SW480 (cell line): ENCODE measurements around the gene WBP1L.
"Not testable (repeated sequence)": the region's sequence is repeated elsewhere in the genome, so short reads cannot be mapped to it uniquely, and the experiment has no call there.

Experiments
- DNase-seq: peaks from one replicate; pipeline ENCODE4 v3.0.0-alpha.2; 2016; ENCODE audit warnings: low spot score

The WBP1L gene

DNA sequence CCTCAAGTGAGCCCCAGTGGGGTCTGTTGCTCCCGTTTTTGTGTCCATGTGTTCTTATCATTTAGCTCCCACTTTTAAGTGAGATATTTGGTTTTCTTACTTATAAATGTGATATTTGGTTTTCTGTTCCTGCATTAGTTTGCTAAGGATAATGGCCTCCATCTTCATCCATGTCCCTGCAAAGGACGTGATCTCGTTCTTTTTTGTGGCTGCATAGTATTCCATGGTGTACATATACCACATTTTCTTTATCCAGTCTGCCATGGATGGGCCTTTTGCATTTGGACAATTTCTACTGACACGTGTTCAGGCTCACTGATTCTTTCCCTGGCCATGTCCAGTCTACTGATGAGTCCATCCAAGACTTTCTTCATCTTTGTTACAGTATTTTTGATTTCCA is 19.8 kb upstream of the WBP1L start:
- no peak for DNase-seq

DNA sequence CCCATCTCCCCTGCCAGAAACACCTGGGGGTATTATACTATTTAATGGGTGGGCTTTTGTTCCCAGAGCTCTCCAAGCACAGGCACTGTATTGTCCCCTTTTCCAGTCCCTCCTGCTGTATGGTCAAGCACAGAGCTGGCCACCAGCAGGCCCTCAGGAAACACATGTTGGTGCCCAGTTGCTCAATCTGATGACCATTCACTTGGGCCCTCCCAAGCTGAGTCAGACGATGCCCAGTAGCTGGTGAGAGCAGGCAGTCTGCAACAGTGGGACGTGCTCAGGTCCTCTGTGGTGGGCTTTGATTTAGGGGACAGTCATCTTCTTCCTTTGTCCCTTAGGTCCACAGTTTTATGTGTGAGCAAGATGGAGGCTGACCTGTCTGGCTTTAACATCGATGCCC is 17.5 kb upstream of the WBP1L start:
- no peak for DNase-seq

DNA sequence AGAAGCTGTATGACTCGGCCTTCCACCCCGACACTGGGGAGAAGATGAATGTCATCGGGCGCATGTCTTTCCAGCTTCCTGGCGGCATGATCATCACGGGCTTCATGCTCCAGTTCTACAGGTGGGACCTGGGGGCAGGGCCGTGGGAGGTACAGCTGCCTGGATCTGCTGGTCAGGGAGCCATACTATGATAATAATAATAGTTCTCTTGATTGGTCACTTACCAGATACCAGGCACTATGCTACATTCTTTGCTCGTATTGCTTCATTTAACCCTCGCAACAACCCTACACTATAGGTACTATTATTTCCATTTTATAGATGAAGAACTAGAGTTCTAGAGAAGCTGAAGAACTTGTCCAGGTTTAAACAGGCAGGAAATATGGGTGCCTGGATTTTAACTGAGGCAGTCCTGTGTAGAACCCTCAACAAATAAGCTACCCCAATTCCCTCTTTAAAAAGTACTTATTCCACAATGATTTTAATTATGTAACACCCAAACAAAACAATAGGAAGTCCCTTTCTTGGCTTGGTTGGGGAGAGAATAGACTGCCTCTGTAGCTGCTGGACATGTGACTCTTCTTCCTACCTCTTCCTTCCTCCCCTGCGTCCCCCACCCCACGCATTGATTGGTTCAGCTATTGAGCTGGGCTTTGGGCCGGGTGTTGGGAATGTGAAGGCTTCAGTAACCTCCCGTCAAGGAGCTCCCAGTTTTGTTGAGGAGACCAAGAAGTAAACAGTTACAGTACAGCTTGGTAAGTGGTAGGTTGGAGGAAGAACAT is 16.5 kb upstream of the WBP1L start:
- DNase-seq, result no peak

DNA sequence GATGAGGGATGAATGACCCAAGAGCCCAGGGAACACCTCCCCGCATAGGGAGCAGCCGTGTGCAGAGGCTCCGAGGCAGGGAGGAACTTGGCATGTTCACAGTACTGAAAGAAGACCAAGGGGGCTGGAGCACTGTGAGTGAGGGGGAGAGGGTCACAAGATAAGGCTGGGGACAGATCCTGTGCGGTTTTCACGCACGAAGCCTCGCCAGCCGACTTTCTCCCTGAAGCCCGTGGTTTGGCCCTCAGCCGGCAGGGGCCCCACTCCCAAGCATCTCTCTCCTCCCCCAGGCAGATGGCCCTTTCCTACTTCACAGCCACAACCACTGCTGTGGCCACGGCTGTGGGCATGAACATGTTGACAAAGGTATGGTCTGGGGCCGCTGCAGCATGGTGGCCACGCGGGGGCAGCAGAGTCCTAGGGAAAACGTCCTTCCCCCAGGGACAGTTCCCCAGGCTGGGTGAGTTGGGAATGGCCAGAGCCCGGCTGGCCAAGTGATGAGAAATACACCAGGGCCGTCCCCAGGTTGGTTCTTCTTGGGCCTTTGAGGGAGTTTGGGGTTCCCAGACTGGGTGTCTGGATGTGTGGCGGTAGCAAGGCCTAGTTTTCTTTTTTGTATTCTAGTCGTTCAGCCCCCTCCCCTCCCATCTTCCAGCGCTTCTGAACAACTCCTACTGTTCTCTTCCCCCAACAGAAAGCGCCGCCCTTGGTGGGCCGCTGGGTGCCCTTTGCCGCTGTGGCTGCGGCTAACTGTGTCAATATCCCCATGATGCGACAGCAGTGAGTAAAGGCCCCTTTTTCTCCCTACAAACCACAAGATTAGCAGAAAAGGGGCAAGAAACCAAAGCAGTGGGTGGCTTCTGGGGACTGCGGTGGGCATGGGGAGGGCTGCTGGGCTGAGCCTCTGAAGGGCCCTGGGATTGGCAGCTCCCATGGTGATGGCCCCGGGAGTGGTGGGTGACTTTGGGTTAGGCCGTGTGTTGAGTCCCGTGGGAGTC is 14.4 kb upstream of the WBP1L start:
- peak; percentile 61 for DNase-seq

DNA sequence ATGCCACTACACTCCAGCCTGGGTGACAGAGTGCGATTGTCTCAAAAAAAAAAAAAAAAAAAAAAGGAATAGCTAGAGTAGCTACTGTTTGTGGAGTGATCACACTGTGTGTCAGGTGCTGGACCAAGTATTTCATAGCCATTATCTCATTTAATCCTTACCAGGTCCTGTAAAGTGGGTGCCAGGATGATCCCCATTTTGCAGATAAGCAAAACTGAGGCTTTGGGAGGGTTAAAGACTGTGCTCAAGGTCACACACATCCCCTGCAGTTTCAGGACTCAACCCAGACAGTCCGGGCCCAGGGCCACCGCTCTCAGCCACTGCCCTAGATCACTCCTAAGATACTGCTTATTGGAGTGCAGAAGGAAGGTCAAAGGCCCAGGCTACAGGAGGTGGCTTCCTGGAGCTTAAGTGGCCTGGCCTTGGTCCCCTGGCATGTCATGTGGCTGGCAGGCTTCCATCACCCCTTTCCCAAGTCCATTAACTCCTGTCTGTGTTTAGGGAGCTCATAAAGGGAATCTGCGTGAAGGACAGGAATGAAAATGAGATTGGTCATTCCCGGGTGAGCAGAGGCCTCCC is 12.4 kb upstream of the WBP1L start:
- no peak for DNase-seq

DNA sequence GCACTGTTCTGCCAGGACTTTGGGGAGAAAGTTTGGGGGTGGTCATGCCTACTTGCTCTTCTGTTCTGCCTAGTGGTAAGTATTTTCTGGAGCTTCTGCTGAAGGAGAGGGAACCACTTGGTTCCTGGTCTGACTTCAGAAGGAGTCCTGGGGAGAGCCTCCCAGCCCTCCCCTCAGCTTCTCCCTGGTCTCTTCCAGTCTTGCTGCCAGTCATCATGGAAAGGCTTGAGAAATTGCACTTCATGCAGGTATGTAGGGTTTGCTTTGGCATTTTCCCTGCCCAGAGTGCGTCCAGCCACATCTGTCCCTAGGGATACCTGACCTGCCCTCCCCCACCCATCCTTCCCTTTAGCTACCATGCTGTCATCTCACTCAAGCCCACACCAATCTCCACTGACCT is 11.1 kb upstream of the WBP1L start:
- no peak for DNase-seq

DNA sequence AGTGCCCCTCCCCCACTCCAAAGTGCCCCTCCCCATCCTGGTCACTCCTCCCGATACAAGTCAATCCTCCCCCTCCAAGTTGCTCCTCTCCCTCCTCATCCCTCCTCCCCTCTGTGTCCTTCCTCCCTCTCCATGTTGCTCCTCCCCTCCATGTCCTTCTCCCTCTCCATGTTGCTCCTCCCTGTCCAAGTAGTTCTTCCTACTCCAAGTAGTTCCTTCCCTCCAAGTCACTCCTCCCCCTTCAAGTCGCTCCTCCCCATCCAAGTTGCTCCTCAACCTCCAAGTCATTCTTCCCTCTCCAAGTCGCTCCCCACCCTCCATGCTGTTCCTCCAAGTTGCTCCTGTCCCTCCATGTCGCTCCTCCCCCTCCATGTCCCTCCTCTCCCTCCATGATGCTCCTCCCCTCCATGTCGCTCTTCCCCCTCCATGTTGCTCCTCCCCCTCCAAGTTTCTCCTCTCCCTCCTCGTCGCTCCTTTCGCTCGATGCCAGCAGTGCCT is 8.6 kb upstream of the WBP1L start:
- DNase-seq, result no peak

DNA sequence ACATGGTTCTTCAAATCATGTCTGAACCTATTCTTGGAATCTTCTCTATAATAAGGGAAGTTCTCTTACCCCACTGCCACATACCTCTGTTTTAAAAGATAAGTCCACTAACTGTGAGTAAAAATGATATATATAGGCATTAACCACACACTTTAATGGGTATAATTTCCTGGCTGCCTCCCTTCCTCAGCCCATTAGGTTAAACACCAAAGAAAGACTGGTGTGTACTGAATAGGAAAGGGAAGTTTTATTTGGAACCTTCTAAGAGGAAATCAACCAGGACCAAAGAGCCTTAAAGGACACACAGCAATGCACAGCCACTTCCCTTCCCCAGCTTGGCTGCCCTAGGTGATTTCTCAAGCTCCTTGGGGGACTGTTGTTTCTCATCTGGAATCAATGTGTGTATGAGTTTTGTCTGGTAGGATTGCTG is 5.0 kb upstream of the WBP1L start:
- DNase-seq, result no peak

DNA sequence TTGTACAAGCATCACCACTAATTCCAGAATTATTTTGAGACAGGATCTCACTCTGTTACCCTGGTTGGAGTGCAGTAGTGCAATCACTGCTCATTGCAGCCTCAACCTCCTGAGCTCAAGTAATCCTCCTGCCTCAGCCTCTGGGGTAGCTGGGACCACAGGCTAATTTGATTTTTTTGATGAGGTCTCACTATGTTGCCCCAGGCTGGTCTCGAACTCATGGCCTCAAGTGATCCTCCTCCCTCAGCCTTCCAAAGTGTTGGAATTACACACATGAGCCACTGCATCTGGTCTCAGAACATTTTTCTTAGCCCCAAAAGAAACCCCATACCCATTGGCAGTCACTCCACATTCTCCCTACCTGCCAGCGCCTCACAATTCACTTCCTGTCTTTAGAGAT is 3.5 kb upstream of the WBP1L start:
- DNase-seq, result no peak

DNA sequence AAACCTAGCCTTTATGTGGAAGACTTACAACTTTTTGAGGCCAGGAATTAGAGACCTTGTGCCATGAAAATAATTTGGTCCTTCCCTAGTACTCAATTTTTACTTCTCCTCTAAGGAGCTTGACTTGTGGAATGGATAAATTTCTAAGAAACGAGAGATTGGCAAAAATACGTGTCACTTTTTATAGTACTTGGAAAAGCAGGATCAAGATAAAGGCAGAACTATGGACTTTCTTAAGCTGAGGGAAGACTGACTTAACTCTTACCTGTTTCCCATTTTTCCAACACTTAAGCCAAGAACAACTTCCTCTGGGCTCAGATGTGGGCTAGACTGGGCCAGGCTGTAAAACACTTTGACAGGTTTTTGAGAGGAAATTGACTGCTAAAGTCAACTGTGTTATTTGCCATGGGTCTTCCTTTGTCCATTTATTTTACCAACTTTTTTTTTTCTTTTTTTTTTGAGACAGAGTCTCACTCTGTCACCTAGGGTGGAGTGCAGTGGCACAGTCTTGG is 2.0 kb upstream of the WBP1L start:
- no peak for DNase-seq

DNA sequence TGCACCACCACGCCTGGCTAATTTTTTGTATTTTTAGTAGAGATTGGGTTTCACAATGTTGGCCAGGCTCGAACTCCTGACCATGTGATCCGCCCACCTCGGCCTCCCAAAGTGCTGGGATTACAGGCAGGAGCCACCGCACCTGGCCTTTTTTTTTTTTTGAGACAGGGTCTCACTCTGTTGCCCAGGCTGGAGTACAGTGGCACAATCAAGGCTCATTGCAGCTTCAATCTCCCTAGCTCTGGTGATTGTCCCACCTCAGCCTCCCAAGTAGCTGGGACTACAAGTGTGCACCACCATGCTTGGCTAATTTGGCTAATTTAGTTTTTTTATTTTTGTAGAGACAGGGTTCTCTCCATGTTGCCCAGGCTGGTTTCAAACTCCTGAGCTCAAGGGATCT is 1.4 kb upstream of the WBP1L start:
- not testable (repeated sequence) for DNase-seq

DNA sequence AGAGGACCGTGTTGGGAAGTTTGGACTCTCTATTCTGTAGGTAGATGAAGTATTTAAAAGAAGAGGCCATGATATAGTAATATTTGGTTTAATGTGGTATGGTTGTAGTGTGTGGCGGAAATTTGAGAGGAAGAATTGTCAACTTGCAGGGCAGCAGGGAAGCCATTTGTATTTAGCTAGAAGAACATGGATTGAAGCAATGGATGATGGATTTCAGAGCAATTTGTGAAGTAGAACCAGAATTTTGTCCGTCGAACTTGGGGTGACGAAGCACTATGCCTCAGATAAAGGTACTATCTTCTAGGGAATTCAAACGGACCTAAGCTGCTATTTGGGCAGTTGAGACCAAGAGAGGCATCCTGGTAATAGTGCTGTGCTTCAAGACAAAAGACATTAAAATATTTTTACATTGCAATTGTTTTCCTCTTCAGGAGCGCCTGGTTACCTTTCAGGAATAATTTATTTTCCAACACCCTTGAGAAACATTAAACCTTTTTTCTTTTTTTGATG is 615 bp upstream of the WBP1L start:
- no peak for DNase-seq

DNA sequence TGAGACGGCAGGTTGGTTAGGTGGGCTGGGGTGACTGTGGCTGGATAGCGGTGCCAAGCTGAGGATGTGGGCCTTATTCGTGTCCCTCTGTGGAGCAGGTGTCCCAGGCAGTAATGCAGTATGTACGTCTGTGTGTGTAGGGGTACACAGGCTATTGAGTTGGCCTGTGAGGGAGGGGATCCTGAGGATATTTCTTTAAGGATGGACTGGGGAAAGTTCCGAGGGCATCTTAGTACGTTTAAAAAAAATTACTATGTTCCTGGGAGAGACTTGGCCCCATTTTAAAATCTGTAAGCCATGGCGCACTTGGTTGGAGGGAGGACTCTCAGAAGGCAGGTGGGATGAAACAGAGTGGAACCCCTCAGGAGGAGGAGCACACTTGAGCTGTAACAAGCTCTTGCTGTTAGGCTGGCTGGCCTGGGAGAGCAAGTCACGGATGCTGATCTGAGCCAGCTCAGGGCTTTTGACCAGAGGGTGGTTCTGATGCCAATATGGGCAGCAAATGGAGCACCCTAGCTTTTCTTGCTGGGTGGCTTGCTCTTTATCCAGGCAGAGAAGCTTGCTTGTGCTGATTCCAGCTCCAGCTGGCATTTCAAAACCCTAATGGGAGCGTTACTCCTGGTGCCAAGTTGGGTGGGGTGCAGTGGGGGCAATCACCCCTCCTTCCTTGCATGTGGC is 765 bp downstream of the WBP1L start:
- peak; percentile 28 for DNase-seq

DNA sequence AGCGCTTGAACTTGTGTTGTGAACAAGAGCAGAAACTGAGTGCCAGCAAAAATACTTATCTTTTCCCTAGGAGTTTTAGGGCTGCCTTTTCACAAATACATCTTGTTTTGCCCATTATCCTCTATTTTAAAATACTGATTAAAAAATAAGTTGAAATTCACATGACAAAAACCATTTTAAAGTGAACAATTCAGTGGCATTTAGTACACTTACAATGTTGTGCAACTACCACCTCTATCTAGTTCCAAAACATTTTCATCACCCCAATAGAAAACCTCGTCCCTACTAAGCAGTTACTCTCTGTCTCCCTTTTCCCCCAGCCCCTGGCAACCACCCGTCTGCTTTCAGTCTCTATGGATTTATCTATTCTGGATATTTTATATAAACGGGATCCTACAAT is 1.4 kb downstream of the WBP1L start:
- no peak for DNase-seq

DNA sequence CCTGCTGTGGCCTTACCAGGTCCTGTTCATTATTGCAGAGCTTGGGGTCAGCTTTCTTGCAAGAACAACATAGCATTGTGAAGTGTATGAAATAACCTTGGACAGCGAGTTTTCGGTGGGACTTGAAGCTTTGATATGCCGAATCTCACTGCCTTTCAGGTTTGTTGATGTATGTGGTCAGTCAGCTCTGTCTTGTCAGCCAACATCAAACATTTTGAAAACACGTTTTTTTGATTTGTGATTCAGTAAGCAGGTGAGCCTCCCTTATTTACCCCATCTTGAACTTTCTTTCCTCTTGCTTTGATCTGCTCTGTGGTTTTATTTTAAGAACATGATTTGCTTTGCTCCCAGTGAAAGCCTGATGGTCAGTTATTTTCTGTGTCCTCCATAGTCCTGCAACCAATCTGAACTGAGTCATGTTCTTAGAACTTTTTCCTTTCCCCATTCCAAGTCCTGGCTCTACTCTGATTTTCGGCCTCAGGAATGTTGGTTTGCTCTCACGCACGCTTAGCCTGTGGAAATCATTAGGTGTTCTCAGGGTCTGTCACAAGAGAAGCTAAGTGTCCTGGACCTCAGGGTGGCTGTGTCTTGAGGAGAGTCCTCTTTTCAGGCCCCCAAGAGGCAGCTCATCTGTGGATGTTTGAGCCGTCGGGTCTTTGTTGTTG is 8.7 kb downstream of the WBP1L start:
- DNase-seq, result peak; percentile 87

DNA sequence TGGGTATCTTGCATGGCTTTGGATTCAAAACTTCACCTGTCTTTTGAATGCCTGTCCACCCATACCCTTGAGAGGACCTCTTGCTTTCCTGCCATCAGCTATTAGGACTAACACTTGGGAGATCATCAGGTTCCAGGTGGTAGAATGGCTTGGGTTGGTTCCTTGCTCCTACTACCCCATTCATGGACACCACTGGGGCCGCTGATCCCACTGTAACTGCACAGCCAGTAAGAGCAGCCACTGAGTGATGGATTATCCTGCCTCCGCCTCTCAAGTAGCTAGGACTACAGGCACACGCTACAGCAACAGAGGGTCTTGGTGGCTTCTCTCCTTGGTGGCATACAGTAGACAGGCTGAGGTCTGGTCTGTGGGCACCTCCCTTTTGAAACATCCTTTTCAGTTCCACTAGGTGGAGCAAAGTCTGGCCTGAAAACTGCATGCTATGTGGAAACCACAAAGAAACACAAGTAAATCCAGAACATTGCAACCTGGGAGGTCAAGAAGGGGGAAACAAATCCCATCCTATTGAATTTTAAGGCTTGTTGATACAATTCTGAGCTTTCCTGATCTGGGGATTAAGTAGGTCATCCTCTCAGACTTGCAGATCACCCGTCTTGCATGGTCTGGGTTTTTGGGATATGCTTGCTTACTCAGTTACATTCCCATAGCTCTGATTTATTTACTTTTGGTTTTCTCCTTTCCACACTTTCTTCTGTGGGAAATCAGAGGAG is 9.4 kb downstream of the WBP1L start:
- peak; percentile 65 for DNase-seq

DNA sequence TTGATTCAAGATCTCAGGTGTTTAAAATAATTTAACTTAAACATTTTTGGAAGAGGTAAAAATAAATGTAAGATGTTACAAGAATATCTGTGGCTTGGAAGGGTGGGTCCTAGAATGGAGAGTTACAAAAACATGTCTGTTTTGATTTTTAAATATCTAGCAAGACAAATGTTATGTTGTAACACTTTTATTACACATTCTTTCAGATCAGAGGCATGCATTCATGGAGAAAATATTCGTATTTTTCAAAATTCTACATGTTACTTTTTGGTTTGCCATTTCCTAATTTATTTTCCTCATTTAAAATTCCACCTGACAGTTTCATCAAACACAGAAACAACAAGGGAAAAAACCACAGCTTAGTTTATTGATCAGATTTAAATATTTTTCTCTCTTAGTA is 10.0 kb downstream of the WBP1L start:
- no peak for DNase-seq

DNA sequence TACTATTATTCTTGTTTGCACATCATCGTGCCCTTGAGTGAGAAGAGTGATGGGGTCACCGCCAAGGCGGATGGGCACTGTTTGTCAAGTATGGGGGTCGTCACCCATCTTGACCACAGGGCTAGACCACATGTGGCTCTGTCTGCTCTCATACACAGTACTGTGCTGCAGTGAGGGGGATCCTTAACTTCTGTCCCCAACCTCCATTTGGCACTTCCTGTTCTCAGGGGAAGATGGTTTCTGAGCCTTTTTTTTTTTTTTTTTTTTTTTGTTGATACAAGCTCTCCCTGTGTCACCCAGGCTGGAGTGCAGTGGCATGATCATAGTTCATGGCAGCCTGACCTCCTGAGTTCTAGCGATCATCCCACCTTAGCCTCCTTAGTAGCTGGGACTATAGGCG is 13.6 kb downstream of the WBP1L start:
- DNase-seq, result no peak

DNA sequence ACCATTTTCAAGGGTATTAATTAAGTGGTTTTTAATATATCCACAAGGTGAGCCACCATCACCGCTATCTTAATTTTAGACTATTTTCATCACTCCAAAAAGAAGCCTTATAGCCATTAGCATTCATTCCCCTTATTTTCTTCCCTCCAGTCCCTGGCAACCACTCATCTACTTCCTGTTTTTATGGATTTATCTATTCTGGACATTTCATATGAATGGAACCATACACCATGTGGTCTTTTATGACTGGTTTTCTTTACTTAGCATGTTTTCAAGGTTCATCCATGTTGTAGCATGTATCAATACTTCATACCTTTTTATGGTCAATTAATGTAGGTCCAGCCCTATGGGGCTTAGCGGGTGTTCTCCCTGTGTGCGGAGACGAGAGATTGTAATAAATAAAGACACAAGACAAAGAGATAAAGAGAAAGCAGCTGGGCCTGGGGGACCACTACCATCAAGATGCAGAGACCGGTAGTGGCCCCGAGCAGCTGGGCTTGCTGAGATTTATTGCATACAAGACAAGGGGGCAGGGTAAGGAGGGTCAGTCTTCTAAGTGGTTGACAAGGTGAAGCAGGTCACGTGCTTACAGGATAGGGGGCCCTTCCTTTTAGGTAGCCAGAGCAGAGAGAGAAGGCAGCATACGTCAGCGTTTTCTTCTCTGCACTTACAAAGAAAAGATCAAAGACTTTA is 14.6 kb downstream of the WBP1L start:
- DNase-seq, result peak; percentile 58

DNA sequence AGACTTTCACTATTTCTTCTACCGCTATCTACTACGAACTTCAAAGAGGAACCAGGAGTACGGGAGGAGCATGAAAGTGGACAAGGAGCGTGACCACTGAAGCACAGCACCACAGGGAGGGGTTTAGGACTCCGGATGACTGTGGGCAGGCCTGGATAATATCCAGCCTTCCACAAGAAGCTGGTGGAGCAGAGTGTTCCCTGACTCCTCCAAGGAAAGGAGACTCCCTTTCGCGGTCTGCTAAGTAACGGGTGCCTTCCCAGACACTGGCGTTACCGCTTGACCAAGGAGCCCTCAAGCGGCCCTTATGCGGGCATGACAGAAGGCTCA is 15.2 kb downstream of the WBP1L start:
- DNase-seq, result not testable (repeated sequence)
